Type B pancreatic cell (in vitro differentiated cells): Measurements from ENCODE around the gene S1PR5. TPM values are rescaled to one million over a fixed set of nuclear protein-coding genes. Genes with fewer than 3 reads are reported as not detected.
A peak's percentile ranks its signal among the peaks of the same experiment; 100 is the strongest.
"Not testable (repeated sequence)": the region's sequence is repeated elsewhere in the genome, so short reads cannot be mapped to it uniquely, and the experiment has no call there.

Experiments used
- DNase-seq: peaks from one replicate; pipeline ENCODE4 v3.0.0; 2021; ENCODE audit warnings: mixed read lengths; ENCODE audit not compliant: unreplicated experiment; ENCODE audit errors: extremely low spot score
- H3K27ac Mint-ChIP-seq: 2 replicates; pipeline ENCODE4 v1.8.0; 2021; ENCODE audit warnings: mild to moderate bottlenecking, mixed read lengths
- H3K27me3 Mint-ChIP-seq: 2 replicates; pipeline ENCODE4 v1.8.0; 2021; ENCODE audit warnings: mixed read lengths
- H3K36me3 Mint-ChIP-seq: 2 replicates; pipeline ENCODE4 v1.8.0; 2021; ENCODE audit warnings: mixed read lengths
- H3K4me1 Mint-ChIP-seq: one replicate; pipeline ENCODE4 v1.8.0; 2021; ENCODE audit warnings: mixed read lengths; ENCODE audit not compliant: unreplicated experiment
- H3K4me3 Mint-ChIP-seq: 2 replicates; pipeline ENCODE4 v1.8.0; 2021; ENCODE audit warnings: mild to moderate bottlenecking, mixed read lengths
- H3K9me3 Mint-ChIP-seq: 2 replicates; pipeline ENCODE4 v1.8.0; 2021; ENCODE audit warnings: mixed read lengths
- CTCF ChIP-seq: fragments of 200-600 bp; sonication (generic); conservative IDR thresholded peaks from 2 replicates; pipeline ENCODE4 v1.5.0; 2021; ENCODE audit warnings: antibody characterized with exemption, mild to moderate bottlenecking
- total RNA-seq: library from RNA; stranded (reverse); gene quantifications from 2 replicates; pipeline ENCODE4 v1.2.1, GENCODE V29; 2021; ENCODE audit warnings: low replicate concordance

S1PR5 gene
- total RNA-seq, 1 donor from 2014 or later: 1.1 TPM

GRCh38 chr19:10543420-10544241 is 26.4 kb upstream of the S1PR5 start, which contains the start of gene ATG4D:
Gene ATG4D, plus strand, starts transcription at chr19:10543904. Its CDS starts 187 bp downstream, at chr19:10544091.
- DNase-seq: peak; percentile 88
- peak within 1 kb of the TSS; percentile 90 for H3K4me3 Mint-ChIP-seq
- no peak for TF ChIP-seq CTCF
- H3K4me1 Mint-ChIP-seq: no peaks in the 10 kb centered on the region
- no peaks in the 10 kb centered on the region for H3K9me3 Mint-ChIP-seq
- H3K27ac Mint-ChIP-seq: peak within 1 kb of the TSS; percentile 84
- peaks cover 10% of the 10 kb centered on the region for H3K27me3 Mint-ChIP-seq
- no peaks in the 10 kb centered on the region for H3K36me3 Mint-ChIP-seq

- no peaks in the 10 kb centered on the region for H3K9me3 Mint-ChIP-seq
- DNase-seq: no peak
- H3K27ac Mint-ChIP-seq: peak overlapping the region; percentile 84
- TF ChIP-seq CTCF: no peak
- H3K36me3 Mint-ChIP-seq: no peaks in the 10 kb centered on the region
- peaks cover 15% of the 10 kb centered on the region for H3K27me3 Mint-ChIP-seq
- peak overlapping the region; percentile 89 for H3K4me3 Mint-ChIP-seq
- no peaks in the 10 kb centered on the region for H3K4me1 Mint-ChIP-seq
Observed at GRCh38 chr19:10543059-10543419, 25.8 kb upstream of the S1PR5 start.

- H3K4me3 Mint-ChIP-seq, H3K27ac Mint-ChIP-seq, H3K36me3 Mint-ChIP-seq, H3K4me1 Mint-ChIP-seq, DNase-seq, H3K9me3 Mint-ChIP-seq: not testable (repeated sequence)
- peaks cover 22% of the 10 kb centered on the region for H3K27me3 Mint-ChIP-seq
Observed at GRCh38 chr19:10539016-10539415, 21.8 kb upstream of the S1PR5 start.

GRCh38 chr19:10538204-10538983 is 21.1 kb upstream of the S1PR5 start:
- Mint-ChIP-seq H3K36me3 (no peaks in the 10 kb centered on the region), H3K27me3 (peaks cover 27% of the 10 kb centered on the region), H3K9me3 (no peaks in the 10 kb centered on the region), H3K27ac (no peak overlapping the region), H3K4me1 (peaks cover 7% of the 10 kb centered on the region), H3K4me3 (no peak overlapping the region)
- no peak for TF ChIP-seq CTCF
- no peak for DNase-seq

- no peak overlapping the region for H3K27ac Mint-ChIP-seq
- no peaks in the 10 kb centered on the region for H3K9me3 Mint-ChIP-seq
- H3K27me3 Mint-ChIP-seq: peaks cover 27% of the 10 kb centered on the region
- DNase-seq: no peak
- H3K36me3 Mint-ChIP-seq: no peaks in the 10 kb centered on the region
- TF ChIP-seq CTCF: no peak
- no peak overlapping the region for H3K4me3 Mint-ChIP-seq
- H3K4me1 Mint-ChIP-seq: peaks cover 7% of the 10 kb centered on the region
Observed at GRCh38 chr19:10537668-10538067, 20.4 kb upstream of the S1PR5 start.

- Mint-ChIP-seq H3K27me3 (peaks cover 32% of the 10 kb centered on the region), H3K4me1 (peaks cover 7% of the 10 kb centered on the region), H3K4me3 (no peak overlapping the region), H3K27ac (no peak overlapping the region), H3K9me3 (no peaks in the 10 kb centered on the region), H3K36me3 (no peaks in the 10 kb centered on the region)
- TF ChIP-seq CTCF: no peak
- DNase-seq: no peak
Observed at GRCh38 chr19:10535613-10536012, 18.4 kb upstream of the S1PR5 start.
